ENCODE data around the gene BEAN1.

The BEAN1 gene

GRCh38 chr16:66421891-66422290 is 5.2 kb upstream of the BEAN1 start:
- DNase-seq = no peak

GRCh38 chr16:66422366-66422765 is 4.7 kb upstream of the BEAN1 start:
- no peak for DNase-seq

- DNase-seq = no peak
These were observed 3.9 kb upstream of the BEAN1 start for GRCh38 chr16:66423177-66423576.

- no peak for DNase-seq
These were observed 1.4 kb upstream of the BEAN1 start for GRCh38 chr16:66425651-66426050.

- DNase-seq = no peak
These were observed 721 bp upstream of the BEAN1 start for GRCh38 chr16:66426112-66427035.

- no peak for DNase-seq
These were observed 981 bp downstream of the BEAN1 start for GRCh38 chr16:66427871-66428681.

- DNase-seq = no peak
These were observed 1.7 kb downstream of the BEAN1 start for GRCh38 chr16:66428682-66429251.

GRCh38 chr16:66429290-66429962 is 2.3 kb downstream of the BEAN1 start:
- no peak for DNase-seq

- no peak for DNase-seq
These were observed 3.1 kb downstream of the BEAN1 start for GRCh38 chr16:66430214-66430613.

GRCh38 chr16:66431760-66432159 is 4.7 kb downstream of the BEAN1 start:
- no peak for DNase-seq

GRCh38 chr16:66432429-66432828 is 5.3 kb downstream of the BEAN1 start:
- no peak for DNase-seq

GRCh38 chr16:66434619-66435430 is 7.7 kb downstream of the BEAN1 start:
- DNase-seq = no peak

- DNase-seq = no peak
These were observed 8.8 kb downstream of the BEAN1 start for GRCh38 chr16:66435896-66436295.

- no peak for DNase-seq
These were observed 10.4 kb downstream of the BEAN1 start for GRCh38 chr16:66437391-66437945.

GRCh38 chr16:66438536-66438935 is 11.4 kb downstream of the BEAN1 start:
- DNase-seq = no peak

- DNase-seq = no peak
These were observed 12.1 kb downstream of the BEAN1 start for GRCh38 chr16:66439051-66439730.

- DNase-seq = no peak
These were observed 13.2 kb downstream of the BEAN1 start for GRCh38 chr16:66440271-66440802.

- no peak for DNase-seq
These were observed 13.9 kb downstream of the BEAN1 start for GRCh38 chr16:66440970-66441369.

GRCh38 chr16:66441586-66442375 is 14.7 kb downstream of the BEAN1 start:
- DNase-seq = no peak

Measured in GDM1 (cell line).